GM13977 (cell line): Measurements from ENCODE around the gene PADI2.
"Not testable (repeated sequence)": the region's sequence is repeated elsewhere in the genome, so short reads cannot be mapped to it uniquely, and the experiment has no call there.

Source experiments
- DNase-seq: peaks from one replicate; pipeline ENCODE4 v3.0.0; 2012; ENCODE audit warnings: low spot score
- CTCF ChIP-seq: IDR thresholded peaks from 2 replicates; pipeline ENCODE4 v1.5.1; 2012; ENCODE audit warnings: mild to moderate bottlenecking, control low read depth; ENCODE audit not compliant: insufficient read depth; ENCODE audit errors: extremely low read depth, missing control alignments
- in situ Hi-C: fragments of 300-500 bp; cut with MboI; formaldehyde crosslinking; loops from one replicate; pipeline ENCODE4 v1.12.0; 2022; ENCODE audit warnings: low sequenced_read_pairs, low pct_unique_long_range_greater_than_20kb, mixed read lengths, inconsistent platforms; ENCODE audit not compliant: unreplicated experiment

Gene PADI2

GRCh38 chr1:17066361-17067068 lies 52.7 kb downstream of the PADI2 start:
- no peak for DNase-seq
- no peak for TF ChIP-seq CTCF
- in situ Hi-C loops: no loop called here

- in situ Hi-C loops: no loop called here
Measured at GRCh38 chr1:17065666-17066065, 53.6 kb downstream of the PADI2 start.

GRCh38 chr1:17062751-17063150 lies 56.5 kb downstream of the PADI2 start:
- in situ Hi-C loops: not testable (repeated sequence)

More at GRCh38 chr1:17065666-17066065, 53.6 kb downstream of the PADI2 start:
- no peak for TF ChIP-seq CTCF
- DNase-seq: no peak

GRCh38 chr1:17061892-17062291 lies 57.4 kb downstream of the PADI2 start:
- no peak for DNase-seq
- no peak for TF ChIP-seq CTCF
- in situ Hi-C loops: no loop called here

More at GRCh38 chr1:17062751-17063150, 56.5 kb downstream of the PADI2 start:
- DNase-seq: not testable (repeated sequence)

- in situ Hi-C loops: no loop called here
- DNase-seq: no peak
- TF ChIP-seq CTCF: no peak
Measured at GRCh38 chr1:17061486-17061885, 57.8 kb downstream of the PADI2 start.

GRCh38 chr1:17060306-17060749 lies 58.9 kb downstream of the PADI2 start:
- no peak for DNase-seq
- in situ Hi-C loops: no loop called here
- TF ChIP-seq CTCF: no peak

GRCh38 chr1:17059391-17060305 lies 59.6 kb downstream of the PADI2 start:
- peak; percentile 56 for DNase-seq
- in situ Hi-C loops: no loop called here
- TF ChIP-seq CTCF: peak; percentile 84
